Kidney epithelial cell (primary cell): Measurements from ENCODE around the gene PGS1. TPM values are rescaled to one million over a fixed set of nuclear protein-coding genes. Genes with fewer than 3 reads are reported as not detected.

Source experiments
- DNase-seq: peaks from one replicate; pipeline ENCODE4 v3.0.0-alpha.2; 2010; ENCODE audit warnings: low read depth
- H3K27me3 ChIP-seq: 2 replicates; pipeline ENCODE4 v1.6.0; 2011; ENCODE audit warnings: low read length; ENCODE audit not compliant: control insufficient read depth, insufficient read depth
- H3K36me3 ChIP-seq: 2 replicates; pipeline ENCODE4 v1.5.1; 2011; ENCODE audit warnings: low read length; ENCODE audit not compliant: control insufficient read depth, insufficient read depth
- H3K4me3 ChIP-seq: 2 replicates; pipeline ENCODE4 v1.5.1; 2011; ENCODE audit warnings: low read depth, mild to moderate bottlenecking, control low read depth, low read length
- CTCF ChIP-seq: IDR thresholded peaks from 2 replicates; pipeline ENCODE4 v1.5.1; 2011; ENCODE audit warnings: mild to moderate bottlenecking, moderate library complexity, low read length, control low read depth, inconsistent platforms; ENCODE audit not compliant: insufficient read depth, poor library complexity, severe bottlenecking
- total RNA-seq: library from RNA; depleted of rRNA; stranded (reverse); fragments of >200 nt; gene quantifications from 2 replicates; pipeline ENCODE4 v1.2.3, GENCODE V29; 2015

PGS1 gene
- total RNA-seq, 1 donor from 2014 or later: 34.5 TPM

- Histone ChIP-seq H3K27me3 (no peaks in the 10 kb centered on the region), H3K36me3 (peaks cover 4% of the 10 kb centered on the region), H3K4me3 (no peak overlapping the region)
- DNase-seq: no peak
- no peak for TF ChIP-seq CTCF
Observed at GRCh38 chr17:78406920-78407319, 28.5 kb downstream of the PGS1 start.

GRCh38 chr17:78407387-78408000, 29.0 kb downstream of the PGS1 start:
- H3K27me3 ChIP-seq: no peaks in the 10 kb centered on the region
- no peak for DNase-seq
- peaks cover 4% of the 10 kb centered on the region for H3K36me3 ChIP-seq
- TF ChIP-seq CTCF: no peak
- no peak overlapping the region for H3K4me3 ChIP-seq

GRCh38 chr17:78408476-78409050, 30.1 kb downstream of the PGS1 start:
- H3K27me3 ChIP-seq: no peaks in the 10 kb centered on the region
- H3K36me3 ChIP-seq: peaks cover 3% of the 10 kb centered on the region
- DNase-seq: no peak
- no peak overlapping the region for H3K4me3 ChIP-seq
- no peak for TF ChIP-seq CTCF

GRCh38 chr17:78409191-78409928, 30.9 kb downstream of the PGS1 start:
- no peak for DNase-seq
- peaks cover 2% of the 10 kb centered on the region for H3K36me3 ChIP-seq
- no peak for TF ChIP-seq CTCF

GRCh38 chr17:78411241-78411857, 32.9 kb downstream of the PGS1 start:
- no peak for TF ChIP-seq CTCF
- no peak for DNase-seq
- no peaks in the 10 kb centered on the region for H3K36me3 ChIP-seq
- H3K27me3 ChIP-seq: no peaks in the 10 kb centered on the region
- no peak overlapping the region for H3K4me3 ChIP-seq

More at GRCh38 chr17:78409191-78409928, 30.9 kb downstream of the PGS1 start:
- no peaks in the 10 kb centered on the region for H3K27me3 ChIP-seq
- no peak overlapping the region for H3K4me3 ChIP-seq
